ENCODE results near the gene CDC42.

Gene CDC42

DNA sequence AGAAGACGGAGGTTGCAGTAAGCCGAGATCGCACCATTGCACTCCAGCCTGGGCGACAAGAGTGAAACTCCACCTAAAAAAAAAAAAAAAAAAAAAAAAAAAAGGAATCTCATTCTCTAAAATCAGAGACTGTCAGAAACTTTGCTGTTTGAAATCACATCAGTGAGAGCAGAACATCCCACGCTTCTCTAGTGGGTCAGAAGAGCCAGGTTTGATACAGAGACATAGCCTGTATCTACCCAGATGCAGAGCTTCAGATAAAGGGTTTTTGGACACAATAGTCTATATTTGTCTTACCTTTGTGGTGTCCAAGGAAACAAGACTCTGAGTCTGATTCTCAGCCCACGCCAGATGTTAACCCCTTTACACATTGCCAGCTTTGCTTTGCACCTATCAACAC lies 31.4 kb upstream of the CDC42 start:
- TF ChIP-seq, protein P1, sequence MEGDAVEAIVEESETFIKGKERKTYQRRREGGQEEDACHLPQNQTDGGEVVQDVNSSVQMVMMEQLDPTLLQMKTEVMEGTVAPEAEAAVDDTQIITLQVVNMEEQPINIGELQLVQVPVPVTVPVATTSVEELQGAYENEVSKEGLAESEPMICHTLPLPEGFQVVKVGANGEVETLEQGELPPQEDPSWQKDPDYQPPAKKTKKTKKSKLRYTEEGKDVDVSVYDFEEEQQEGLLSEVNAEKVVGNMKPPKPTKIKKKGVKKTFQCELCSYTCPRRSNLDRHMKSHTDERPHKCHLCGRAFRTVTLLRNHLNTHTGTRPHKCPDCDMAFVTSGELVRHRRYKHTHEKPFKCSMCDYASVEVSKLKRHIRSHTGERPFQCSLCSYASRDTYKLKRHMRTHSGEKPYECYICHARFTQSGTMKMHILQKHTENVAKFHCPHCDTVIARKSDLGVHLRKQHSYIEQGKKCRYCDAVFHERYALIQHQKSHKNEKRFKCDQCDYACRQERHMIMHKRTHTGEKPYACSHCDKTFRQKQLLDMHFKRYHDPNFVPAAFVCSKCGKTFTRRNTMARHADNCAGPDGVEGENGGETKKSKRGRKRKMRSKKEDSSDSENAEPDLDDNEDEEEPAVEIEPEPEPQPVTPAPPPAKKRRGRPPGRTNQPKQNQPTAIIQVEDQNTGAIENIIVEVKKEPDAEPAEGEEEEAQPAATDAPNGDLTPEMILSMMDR (IDR thresholded peaks at IDR 0.05; ENCODE audit: borderline replicate concordance, control extremely low read depth, extremely low read depth, insufficient read depth, missing control alignments) = no peak
- no peak for DNase-seq (ENCODE audit: low spot score)
- in situ Hi-C loops (cut with MboI; ENCODE audit: low sequenced_read_pairs, unreplicated experiment) = no loop called here

DNA sequence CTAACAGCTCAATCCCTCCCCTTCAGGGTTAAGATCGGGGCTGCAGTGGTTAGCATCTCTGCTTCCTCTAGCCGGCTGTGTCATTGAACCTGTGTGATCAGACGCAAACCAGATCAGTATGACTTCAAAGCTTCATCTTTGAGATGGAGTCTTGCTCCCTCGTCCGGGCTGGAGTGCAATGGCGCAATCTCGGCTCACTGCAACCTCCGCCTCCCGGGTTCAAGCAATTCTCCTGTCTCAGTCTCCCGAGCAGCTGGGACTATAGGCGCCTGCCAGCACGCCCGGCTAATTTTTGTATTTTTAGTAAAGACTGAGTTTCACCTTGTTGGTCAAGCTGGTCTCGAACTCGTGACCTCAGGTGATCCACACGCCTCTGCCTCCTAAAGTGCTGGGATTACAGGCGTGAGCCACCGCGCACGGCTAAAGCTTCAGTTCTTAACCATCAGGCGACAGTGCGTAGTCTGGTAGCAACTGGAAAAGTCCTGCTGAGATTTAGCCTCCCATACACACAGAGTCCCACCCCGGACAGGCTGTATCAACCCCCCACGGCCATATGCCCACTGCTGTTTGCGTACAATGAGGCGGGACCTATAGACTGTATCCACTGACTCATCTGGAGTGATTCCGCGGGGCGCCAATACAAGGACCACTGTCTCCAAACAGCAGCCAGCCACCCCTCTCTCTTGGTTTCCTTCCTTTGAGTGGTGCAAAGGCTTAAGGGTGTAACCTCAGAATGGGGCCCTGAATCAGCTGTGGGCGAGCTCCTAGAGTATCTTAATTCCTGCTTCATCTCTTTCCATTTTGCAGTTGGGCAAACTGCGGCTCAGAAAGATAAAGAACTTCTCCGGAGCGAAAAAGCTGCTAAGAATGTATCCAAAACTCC lies 27.8 kb upstream of the CDC42 start:
- DNase-seq (ENCODE audit: low spot score) = peak; percentile 71
- TF ChIP-seq, protein P1 (IDR thresholded peaks at IDR 0.05; ENCODE audit: borderline replicate concordance, control extremely low read depth, extremely low read depth, insufficient read depth, missing control alignments) = no peak
- in situ Hi-C loops (cut with MboI; ENCODE audit: low sequenced_read_pairs, unreplicated experiment) = no loop called here

DNA sequence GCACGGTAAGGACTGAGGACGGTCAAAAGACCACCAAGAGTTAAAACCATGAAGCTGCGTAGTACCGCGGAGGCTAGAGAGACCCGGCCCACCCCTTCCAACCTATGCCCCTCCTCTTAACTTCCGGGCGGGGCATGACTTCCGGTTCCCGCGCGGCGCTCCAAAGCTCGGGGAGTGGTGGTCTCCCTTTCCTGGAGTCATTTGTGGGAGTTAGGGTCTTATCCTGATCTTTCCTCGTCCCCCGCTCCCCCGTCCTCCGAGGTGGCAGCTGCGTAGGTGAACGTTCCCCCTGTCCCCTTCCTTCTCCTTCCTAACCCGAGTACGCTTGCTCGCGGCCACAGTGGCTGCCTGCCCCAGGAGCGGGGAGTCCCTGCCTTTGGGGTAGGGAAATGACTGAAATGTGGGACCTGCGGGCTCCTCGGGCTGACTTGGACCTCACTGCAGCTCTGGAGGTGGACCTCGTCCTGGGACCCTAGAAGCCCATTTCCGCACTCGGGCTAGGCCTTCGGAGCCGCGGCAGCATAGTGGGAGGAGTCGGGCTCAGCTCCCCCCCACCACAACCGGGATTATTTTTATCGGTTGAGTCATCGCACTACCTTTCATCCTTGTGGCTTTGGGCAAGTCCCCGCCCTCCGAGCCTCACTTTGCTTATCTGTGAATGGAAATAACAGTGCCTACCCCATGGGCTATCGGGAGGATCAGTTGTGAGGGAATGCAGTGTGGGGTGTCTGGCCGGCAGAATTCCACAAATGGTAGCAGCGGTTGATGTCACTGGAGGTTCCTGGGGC lies 26.9 kb upstream of the CDC42 start:
- TF ChIP-seq, protein P1 (IDR thresholded peaks at IDR 0.05; ENCODE audit: borderline replicate concordance, control extremely low read depth, extremely low read depth, insufficient read depth, missing control alignments) = no peak
- peak; percentile 81 for DNase-seq (ENCODE audit: low spot score)
- in situ Hi-C loops (cut with MboI; ENCODE audit: low sequenced_read_pairs, unreplicated experiment) = no loop called here

DNA sequence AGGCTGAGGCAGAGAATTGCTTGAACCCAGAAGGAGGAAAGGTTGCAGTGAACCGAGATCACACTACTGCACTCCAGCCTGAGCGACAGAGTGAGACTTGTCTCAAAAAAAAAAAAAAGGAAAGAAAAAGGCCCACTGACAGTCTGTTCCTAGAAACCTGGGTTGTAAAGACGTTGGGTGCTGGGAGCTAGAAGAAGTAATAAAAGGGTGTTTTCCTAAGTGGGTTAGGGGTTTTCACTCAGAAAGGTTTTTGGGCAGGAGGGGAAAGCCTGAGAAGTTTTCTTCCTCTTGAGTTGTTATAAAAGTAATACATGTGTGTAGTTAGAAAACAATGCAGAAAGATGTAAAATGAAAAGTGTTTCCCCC lies 25.6 kb upstream of the CDC42 start:
- no peak for DNase-seq (ENCODE audit: low spot score)
- in situ Hi-C loops (cut with MboI; ENCODE audit: low sequenced_read_pairs, unreplicated experiment) = no loop called here
- TF ChIP-seq, protein P1 (IDR thresholded peaks at IDR 0.05; ENCODE audit: borderline replicate concordance, control extremely low read depth, extremely low read depth, insufficient read depth, missing control alignments) = no peak

DNA sequence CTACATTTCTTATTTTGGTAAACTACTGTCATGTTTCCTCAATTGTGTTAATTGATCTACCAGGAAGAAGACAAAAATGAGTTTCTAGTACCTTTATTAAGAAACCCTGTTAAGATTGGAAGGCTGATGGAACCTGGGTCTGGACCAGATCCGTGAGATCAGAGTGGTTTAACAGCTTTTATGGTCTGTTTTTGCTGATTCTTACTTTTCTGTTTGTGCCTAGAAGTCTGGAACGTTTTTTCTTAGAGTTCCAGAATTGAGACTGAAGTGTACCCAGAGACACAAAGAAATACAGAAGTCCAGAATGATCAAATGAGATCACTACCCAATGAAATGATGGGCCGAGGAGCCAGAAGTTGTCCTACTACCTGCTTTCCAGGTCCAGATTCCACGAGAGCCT lies 22.5 kb upstream of the CDC42 start:
- TF ChIP-seq, protein P1 (IDR thresholded peaks at IDR 0.05; ENCODE audit: borderline replicate concordance, control extremely low read depth, extremely low read depth, insufficient read depth, missing control alignments) = no peak
- in situ Hi-C loops (cut with MboI; ENCODE audit: low sequenced_read_pairs, unreplicated experiment) = no loop called here
- DNase-seq (ENCODE audit: low spot score) = no peak

DNA sequence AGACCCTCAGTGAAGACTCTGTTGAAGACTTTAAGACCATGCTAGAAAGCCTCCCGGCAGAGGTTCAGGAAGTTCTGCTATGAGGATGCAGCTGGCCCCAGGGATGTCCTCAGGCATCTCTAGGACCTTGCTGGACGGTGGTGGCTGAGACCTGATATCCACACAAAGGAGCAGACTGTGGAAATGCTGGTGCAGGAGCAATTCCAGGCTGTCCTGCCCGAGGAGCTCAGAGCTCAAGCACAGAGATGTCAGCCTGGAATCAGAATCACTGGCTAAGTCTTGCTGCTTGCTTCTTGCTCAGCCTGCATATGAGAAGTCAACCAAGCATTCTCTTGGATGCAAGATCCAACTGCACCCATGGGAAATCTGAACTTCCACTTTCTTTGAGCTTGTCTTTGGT lies 22.0 kb upstream of the CDC42 start:
- TF ChIP-seq, protein P1 (IDR thresholded peaks at IDR 0.05; ENCODE audit: borderline replicate concordance, control extremely low read depth, extremely low read depth, insufficient read depth, missing control alignments) = no peak
- DNase-seq (ENCODE audit: low spot score) = no peak
- in situ Hi-C loops (cut with MboI; ENCODE audit: low sequenced_read_pairs, unreplicated experiment) = no loop called here
